ENCODE measurements around the gene SMAD3. TPM values are rescaled to one million over a fixed set of nuclear protein-coding genes. Genes with fewer than 3 reads are reported as not detected.

The SMAD3 gene
- total RNA-seq, 1 experiment from 2014 or later = 89.2 TPM

- no peaks in the 10 kb centered on the region for H3K9me2 ChIP-seq (ENCODE audit: insufficient read depth)
These were observed 131.9 kb downstream of the SMAD3 start for GRCh38 chr15:67197364-67197695.

More at GRCh38 chr15:67197364-67197695, 131.9 kb downstream of the SMAD3 start:
- H4K20me1 ChIP-seq (ENCODE audit: insufficient read depth) = no peaks in the 10 kb centered on the region
- no peaks in the 10 kb centered on the region for H3K27me3 ChIP-seq (ENCODE audit: insufficient read depth, low read length)
- no peaks in the 10 kb centered on the region for H3K9me3 ChIP-seq (ENCODE audit: control insufficient read depth in 1 of 2, insufficient read depth in 1 of 2, low read depth in 1 of 2, low read length in 2 of 2)
- H3K4me3 ChIP-seq (replicated peaks in 1 of 2; ENCODE audit: low read depth in 1 of 2, low read length in 2 of 2) = no peak overlapping the region
- H3K79me2 ChIP-seq (ENCODE audit: insufficient read depth, low read length) = no peaks in the 10 kb centered on the region
- no peaks in the 10 kb centered on the region for H3K4me1 ChIP-seq (ENCODE audit: control insufficient read depth in 1 of 2, insufficient read depth in 2 of 2, low read length in 2 of 2)
- DNase-seq (ENCODE audit: low read depth, low spot score) (no peak), ATAC-seq (peak; percentile 7; the same call in 1 of the 2 replicates)
- H3K4me2 ChIP-seq (ENCODE audit: low read length) = no peak overlapping the region
- ChIA-PET POLR2A (no interaction called here), RAD21 (ENCODE audit: low non-redundant PET in 1 of 2, low total read pairs in 2 of 2, uncharacterized antibody in 2 of 2, unreplicated experiment in 2 of 2) (no interaction called here), CTCF (no interaction called here)
- 0 out of 2 replicates have a peak overlapping the region, but pooled peaks have one; percentile 14 for H3K27ac ChIP-seq (ENCODE audit: low read depth, low read length)
- TF ChIP-seq, protein P1, sequence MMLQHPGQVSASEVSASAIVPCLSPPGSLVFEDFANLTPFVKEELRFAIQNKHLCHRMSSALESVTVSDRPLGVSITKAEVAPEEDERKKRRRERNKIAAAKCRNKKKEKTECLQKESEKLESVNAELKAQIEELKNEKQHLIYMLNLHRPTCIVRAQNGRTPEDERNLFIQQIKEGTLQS (IDR thresholded peaks at IDR 0.05) = no peak
- TF ChIP-seq, protein P2, sequence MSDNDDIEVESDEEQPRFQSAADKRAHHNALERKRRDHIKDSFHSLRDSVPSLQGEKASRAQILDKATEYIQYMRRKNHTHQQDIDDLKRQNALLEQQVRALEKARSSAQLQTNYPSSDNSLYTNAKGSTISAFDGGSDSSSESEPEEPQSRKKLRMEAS (IDR thresholded peaks at IDR 0.05) = no peak
- TF ChIP-seq SRF (IDR thresholded peaks at IDR 0.05; ENCODE audit: low read depth) (no peak), FOSL1 (IDR thresholded peaks at IDR 0.05; ENCODE audit: low read depth) (no peak), POLR2AphosphoS5 (IDR thresholded peaks at IDR 0.05; ENCODE audit: low read depth, low read length) (no peak), TCF7L2 (IDR thresholded peaks at IDR 0.05; ENCODE audit: borderline replicate concordance, extremely low read depth, insufficient read depth, insufficient read length) (no peak), YY1 (IDR thresholded peaks at IDR 0.05; ENCODE audit: extremely low read depth, insufficient replicate concordance, low read depth, low read length) (no peak), EZH2phosphoT487 (IDR thresholded peaks at IDR 0.05; ENCODE audit: borderline replicate concordance) (no peak), CBX3 (IDR thresholded peaks at IDR 0.05; ENCODE audit: low read depth) (no peak), EGR1 (IDR thresholded peaks at IDR 0.05; ENCODE audit: low read depth) (no peak), EZH2 (IDR thresholded peaks at IDR 0.05) (no peak), RAD21 (IDR thresholded peaks at IDR 0.05; ENCODE audit: low read depth) (no peak), JUND (IDR thresholded peaks at IDR 0.05) (no peak), SP1 (IDR thresholded peaks at IDR 0.05; ENCODE audit: low read depth) (no peak), ELF1 (IDR thresholded peaks at IDR 0.05; ENCODE audit: borderline replicate concordance, low read depth) (no peak)
- TF ChIP-seq, protein P3, sequence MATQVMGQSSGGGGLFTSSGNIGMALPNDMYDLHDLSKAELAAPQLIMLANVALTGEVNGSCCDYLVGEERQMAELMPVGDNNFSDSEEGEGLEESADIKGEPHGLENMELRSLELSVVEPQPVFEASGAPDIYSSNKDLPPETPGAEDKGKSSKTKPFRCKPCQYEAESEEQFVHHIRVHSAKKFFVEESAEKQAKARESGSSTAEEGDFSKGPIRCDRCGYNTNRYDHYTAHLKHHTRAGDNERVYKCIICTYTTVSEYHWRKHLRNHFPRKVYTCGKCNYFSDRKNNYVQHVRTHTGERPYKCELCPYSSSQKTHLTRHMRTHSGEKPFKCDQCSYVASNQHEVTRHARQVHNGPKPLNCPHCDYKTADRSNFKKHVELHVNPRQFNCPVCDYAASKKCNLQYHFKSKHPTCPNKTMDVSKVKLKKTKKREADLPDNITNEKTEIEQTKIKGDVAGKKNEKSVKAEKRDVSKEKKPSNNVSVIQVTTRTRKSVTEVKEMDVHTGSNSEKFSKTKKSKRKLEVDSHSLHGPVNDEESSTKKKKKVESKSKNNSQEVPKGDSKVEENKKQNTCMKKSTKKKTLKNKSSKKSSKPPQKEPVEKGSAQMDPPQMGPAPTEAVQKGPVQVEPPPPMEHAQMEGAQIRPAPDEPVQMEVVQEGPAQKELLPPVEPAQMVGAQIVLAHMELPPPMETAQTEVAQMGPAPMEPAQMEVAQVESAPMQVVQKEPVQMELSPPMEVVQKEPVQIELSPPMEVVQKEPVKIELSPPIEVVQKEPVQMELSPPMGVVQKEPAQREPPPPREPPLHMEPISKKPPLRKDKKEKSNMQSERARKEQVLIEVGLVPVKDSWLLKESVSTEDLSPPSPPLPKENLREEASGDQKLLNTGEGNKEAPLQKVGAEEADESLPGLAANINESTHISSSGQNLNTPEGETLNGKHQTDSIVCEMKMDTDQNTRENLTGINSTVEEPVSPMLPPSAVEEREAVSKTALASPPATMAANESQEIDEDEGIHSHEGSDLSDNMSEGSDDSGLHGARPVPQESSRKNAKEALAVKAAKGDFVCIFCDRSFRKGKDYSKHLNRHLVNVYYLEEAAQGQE (IDR thresholded peaks at IDR 0.05; ENCODE audit: low read depth) = no peak
- TF ChIP-seq, protein P4, sequence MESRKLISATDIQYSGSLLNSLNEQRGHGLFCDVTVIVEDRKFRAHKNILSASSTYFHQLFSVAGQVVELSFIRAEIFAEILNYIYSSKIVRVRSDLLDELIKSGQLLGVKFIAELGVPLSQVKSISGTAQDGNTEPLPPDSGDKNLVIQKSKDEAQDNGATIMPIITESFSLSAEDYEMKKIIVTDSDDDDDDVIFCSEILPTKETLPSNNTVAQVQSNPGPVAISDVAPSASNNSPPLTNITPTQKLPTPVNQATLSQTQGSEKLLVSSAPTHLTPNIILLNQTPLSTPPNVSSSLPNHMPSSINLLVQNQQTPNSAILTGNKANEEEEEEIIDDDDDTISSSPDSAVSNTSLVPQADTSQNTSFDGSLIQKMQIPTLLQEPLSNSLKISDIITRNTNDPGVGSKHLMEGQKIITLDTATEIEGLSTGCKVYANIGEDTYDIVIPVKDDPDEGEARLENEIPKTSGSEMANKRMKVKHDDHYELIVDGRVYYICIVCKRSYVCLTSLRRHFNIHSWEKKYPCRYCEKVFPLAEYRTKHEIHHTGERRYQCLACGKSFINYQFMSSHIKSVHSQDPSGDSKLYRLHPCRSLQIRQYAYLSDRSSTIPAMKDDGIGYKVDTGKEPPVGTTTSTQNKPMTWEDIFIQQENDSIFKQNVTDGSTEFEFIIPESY (IDR thresholded peaks at IDR 0.05; ENCODE audit: extremely low read depth, insufficient replicate concordance, low read length) = no peak
- H3K36me3 ChIP-seq (ENCODE audit: control insufficient read depth in 1 of 2, insufficient read depth in 2 of 2, low read length in 2 of 2) = peaks cover 12 to 20% of the 10 kb centered on the region in 2 experiments; a peak in 3 of 4 replicates
- H2AFZ ChIP-seq (ENCODE audit: low read depth, low read length, poor library complexity, severe bottlenecking) = no peak overlapping the region
- no TSS peak for BruUV-seq (replicated peaks)
- intact Hi-C loops (cut with micrococcal nuclease) = no loop called here
- no peak overlapping the region for H3K9ac ChIP-seq (ENCODE audit: low read length)
